Pericardium fibroblast (primary cell): ENCODE data around the gene GJA5. TPM values are rescaled to one million over a fixed set of nuclear protein-coding genes. Genes with fewer than 3 reads are reported as not detected.

Source experiments
- total RNA-seq: library from RNA; depleted of rRNA; stranded (reverse); fragments of >200 nt; gene quantifications from 2 replicates; pipeline ENCODE4 v1.2.3, GENCODE V29; 2015

The GJA5 gene
- total RNA-seq, result not detected in 2 replicates

DNA sequence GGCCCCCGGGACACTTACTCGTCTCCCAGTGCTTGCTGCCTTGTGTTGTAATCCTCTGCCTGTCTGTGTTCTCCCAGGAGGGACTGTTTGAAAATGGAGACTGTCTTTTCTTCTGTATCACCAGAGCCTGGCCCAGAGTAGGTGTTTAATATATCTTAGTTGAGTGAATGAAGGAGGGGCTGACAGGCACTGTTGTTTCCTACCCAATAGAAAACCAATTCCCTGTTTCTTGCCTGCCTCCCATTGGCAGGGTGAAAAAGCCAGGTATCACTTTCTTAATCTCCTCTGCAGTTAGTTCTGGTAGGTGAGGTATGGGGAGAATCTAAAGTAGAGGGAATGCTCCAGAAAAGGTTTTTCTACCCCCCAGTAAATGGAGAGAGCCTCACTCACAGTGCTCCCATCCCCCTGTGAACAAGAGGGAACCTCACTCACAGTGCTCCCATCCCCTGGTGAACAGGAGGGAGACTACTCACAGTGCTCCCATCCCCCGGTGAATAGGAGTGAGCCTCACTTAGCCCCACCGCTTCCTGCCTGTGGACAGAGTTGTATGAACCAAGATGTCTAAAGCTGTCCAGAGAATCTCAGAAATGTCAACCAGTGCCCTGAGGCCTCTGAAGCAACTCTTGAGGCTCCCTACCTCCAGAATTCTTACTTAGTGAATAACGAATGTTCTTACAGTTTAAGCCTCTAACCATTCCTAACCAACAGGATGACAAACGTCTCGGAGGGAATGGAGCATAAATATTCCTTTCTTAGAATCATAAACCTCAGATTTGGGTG, at the start of gene GJA5:
Gene GJA5 (minus strand): TSS at position 122 of the 780 bp plus-strand sequence. CDS start 1,364 bp downstream, outside the sequence.

Other genes with a start within 250 kb of the GJA5 start
- gene BCL9, start 219.1 kb downstream of the GJA5 start, total RNA-seq, result 6.8 and 8.5 TPM in 2 replicates
- gene ACP6, start 90.1 kb downstream of the GJA5 start, total RNA-seq, result 1.3 and 2.3 TPM in 2 replicates
- gene GJA8, start 142.2 kb upstream of the GJA5 start, total RNA-seq, result not detected in 2 replicates
- 5.1 and 7.0 TPM in 2 replicates for gene GPR89B, start 167.8 kb upstream of the GJA5 start, total RNA-seq